Activated CD4-positive, alpha-beta T cell treated with anti-CD3 and anti-CD28 coated beads, Interleukin-2, amount 10 ng/mL, durations not matched to agents 7 days and 5 days (primary cell): Measurements from ENCODE around the gene ADRA2A. TPM values are rescaled to one million over a fixed set of nuclear protein-coding genes. Genes with fewer than 3 reads are reported as not detected.

Source experiments
- CTCF ChIA-PET: fragments of 350-600 bp; sonication (Branson Sonifier 250); formaldehyde crosslinking; loops from one replicate; lab custom pipeline; 2021; ENCODE audit warnings: antibody characterized with exemption; lab: Charles Lee
- POLR2A ChIA-PET: fragments of 350-600 bp; sonication (Branson Sonifier 250); formaldehyde crosslinking; loops from one replicate; lab custom pipeline; 2021; ENCODE audit warnings: antibody characterized with exemption; lab: Charles Lee
- DNase-seq: peaks from one replicate; pipeline ENCODE4 v3.0.0-alpha.2; 2020
- H3K27ac Mint-ChIP-seq: one replicate; pipeline ENCODE4 v1.8.0; 2021; ENCODE audit warnings: mild to moderate bottlenecking, moderate library complexity, mixed read lengths
- H3K27me3 Mint-ChIP-seq: one replicate; pipeline ENCODE4 v1.8.0; 2021; ENCODE audit warnings: mixed read lengths
- H3K36me3 Mint-ChIP-seq: one replicate; pipeline ENCODE4 v1.8.0; 2021; ENCODE audit warnings: low read depth, mixed read lengths
- H3K4me1 Mint-ChIP-seq: one replicate; pipeline ENCODE4 v1.8.0; 2021; ENCODE audit warnings: mixed read lengths
- H3K4me3 Mint-ChIP-seq: one replicate; pipeline ENCODE4 v1.8.0; 2021; ENCODE audit warnings: mild to moderate bottlenecking, moderate library complexity, mixed read lengths
- H3K9me3 Mint-ChIP-seq: one replicate; pipeline ENCODE4 v1.8.0; 2021; ENCODE audit warnings: mixed read lengths
- total RNA-seq, 2 experiments: library from RNA; stranded (reverse); gene quantifications; one replicate each; pipeline ENCODE4 v1.2.3, GENCODE V29; 2021

ADRA2A gene
- total RNA-seq, 2 experiments from 2014 or later: not detected

- POLR2A ChIA-PET: no interaction called here
- CTCF ChIA-PET: no interaction called here
- no peaks in the 10 kb centered on the region for H3K36me3 Mint-ChIP-seq
These were observed 30.2 kb downstream of the ADRA2A start for GRCh38 chr10:111107023-111107422.

GRCh38 chr10:111107846-111108245, 31.0 kb downstream of the ADRA2A start:
- Mint-ChIP-seq H3K27me3 (peaks cover 8% of the 10 kb centered on the region), H3K27ac (no peak overlapping the region), H3K9me3 (no peaks in the 10 kb centered on the region), H3K4me1 (no peaks in the 10 kb centered on the region), H3K4me3 (no peak overlapping the region), H3K36me3 (no peaks in the 10 kb centered on the region)
- POLR2A ChIA-PET: no interaction called here
- DNase-seq: no peak
- CTCF ChIA-PET: no interaction called here

More at GRCh38 chr10:111107023-111107422, 30.2 kb downstream of the ADRA2A start:
- Mint-ChIP-seq H3K4me3 (no peak overlapping the region), H3K4me1 (no peaks in the 10 kb centered on the region), H3K27me3 (peaks cover 8% of the 10 kb centered on the region), H3K27ac (no peak overlapping the region), H3K9me3 (no peaks in the 10 kb centered on the region)
- no peak for DNase-seq

- CTCF ChIA-PET: interaction anchor here (0.9 kb wide), 1 partner anchor 30 kb away, joined by 3 read pairs; no protein-coding TSS in a partner anchor
These were observed 31.6 kb downstream of the ADRA2A start for GRCh38 chr10:111108441-111108840.

DNA sequence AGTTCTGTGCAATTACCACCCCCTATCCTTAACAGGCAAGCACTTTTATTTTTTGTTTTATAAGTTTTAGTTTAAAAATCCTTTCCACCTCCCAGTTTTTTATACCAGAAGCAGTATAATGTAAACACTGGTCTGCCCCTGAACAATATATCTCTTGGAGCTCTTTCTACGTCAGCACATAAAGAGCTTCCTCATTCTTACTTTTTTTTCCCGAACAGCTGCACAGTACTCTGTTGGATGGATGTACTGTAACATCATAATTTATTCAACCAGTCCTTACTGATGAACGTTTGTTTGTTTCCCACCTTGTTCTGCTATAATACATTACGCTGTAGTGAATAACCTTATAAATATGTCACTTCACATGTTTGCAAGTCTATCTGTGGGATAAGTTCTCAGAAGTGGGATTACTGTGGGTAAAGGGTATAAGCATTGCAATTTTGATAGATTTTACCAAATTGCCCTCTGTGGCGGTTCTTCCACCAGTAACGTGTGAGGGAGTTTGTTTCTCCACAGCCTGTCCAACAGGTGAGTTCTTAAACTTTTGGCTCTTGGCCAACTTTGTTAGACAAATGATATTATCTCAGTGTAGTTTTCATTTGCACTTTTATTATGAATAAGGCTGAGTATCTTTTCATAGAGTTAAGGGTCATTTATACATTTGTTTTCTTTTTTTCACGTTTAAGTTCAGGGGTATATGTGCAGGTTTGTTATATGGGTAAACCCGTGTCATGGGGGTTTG, 32.8 kb downstream of the ADRA2A start:
- CTCF ChIA-PET: no interaction called here
- H3K27ac Mint-ChIP-seq: no peak overlapping the region
- peaks cover 10% of the 10 kb centered on the region for H3K4me1 Mint-ChIP-seq
- H3K4me3 Mint-ChIP-seq: no peak overlapping the region
- POLR2A ChIA-PET: no interaction called here
- H3K27me3 Mint-ChIP-seq: peaks cover 8% of the 10 kb centered on the region
- DNase-seq: no peak
- no peaks in the 10 kb centered on the region for H3K36me3 Mint-ChIP-seq
- peaks cover 2% of the 10 kb centered on the region for H3K9me3 Mint-ChIP-seq

More at GRCh38 chr10:111108441-111108840, 31.6 kb downstream of the ADRA2A start:
- Mint-ChIP-seq H3K4me1 (no peaks in the 10 kb centered on the region), H3K27ac (no peak overlapping the region), H3K4me3 (no peak overlapping the region), H3K27me3 (peaks cover 8% of the 10 kb centered on the region), H3K9me3 (no peaks in the 10 kb centered on the region), H3K36me3 (no peaks in the 10 kb centered on the region)
- DNase-seq: no peak
- POLR2A ChIA-PET: no interaction called here

GRCh38 chr10:111110771-111111170, 33.9 kb downstream of the ADRA2A start:
- Mint-ChIP-seq H3K4me3 (no peak overlapping the region), H3K27ac (no peak overlapping the region), H3K36me3 (no peaks in the 10 kb centered on the region), H3K27me3 (peaks cover 8% of the 10 kb centered on the region), H3K9me3 (peaks cover 2% of the 10 kb centered on the region), H3K4me1 (peaks cover 12% of the 10 kb centered on the region)
- ChIA-PET POLR2A (no interaction called here), CTCF (no interaction called here)
- no peak for DNase-seq

DNA sequence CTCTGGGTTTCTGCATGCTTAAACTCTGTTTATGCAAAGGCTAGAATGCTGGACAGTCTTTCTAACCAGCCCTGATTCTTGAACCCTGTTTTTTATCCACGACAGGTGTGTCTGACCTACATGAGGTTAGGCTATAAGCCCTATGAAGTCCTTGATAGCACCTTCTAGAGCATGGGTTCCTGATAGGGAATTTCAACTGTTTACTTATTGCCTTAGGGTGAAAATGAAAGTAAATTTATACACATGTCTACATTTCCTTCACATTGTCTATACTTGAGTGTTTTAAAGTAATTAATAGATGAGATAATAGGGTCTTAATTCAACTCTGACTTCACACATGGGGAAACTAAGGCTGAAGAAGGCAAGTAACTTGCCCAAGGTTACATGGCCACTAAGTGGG, 35.5 kb downstream of the ADRA2A start:
- POLR2A ChIA-PET: no interaction called here
- H3K27ac Mint-ChIP-seq: no peak overlapping the region
- H3K4me1 Mint-ChIP-seq: peaks cover 12% of the 10 kb centered on the region
- peaks cover 2% of the 10 kb centered on the region for H3K9me3 Mint-ChIP-seq
- CTCF ChIA-PET: no interaction called here
- H3K4me3 Mint-ChIP-seq: no peak overlapping the region
- peaks cover 5% of the 10 kb centered on the region for H3K27me3 Mint-ChIP-seq
- H3K36me3 Mint-ChIP-seq: no peaks in the 10 kb centered on the region
- DNase-seq: no peak

GRCh38 chr10:111113238-111113960, 36.6 kb downstream of the ADRA2A start:
- DNase-seq: no peak
- H3K4me1 Mint-ChIP-seq: peaks cover 12% of the 10 kb centered on the region
- CTCF ChIA-PET: no interaction called here
- H3K27ac Mint-ChIP-seq: no peak overlapping the region
- POLR2A ChIA-PET: no interaction called here
- H3K27me3 Mint-ChIP-seq: peaks cover 5% of the 10 kb centered on the region
- no peaks in the 10 kb centered on the region for H3K36me3 Mint-ChIP-seq
- peaks cover 2% of the 10 kb centered on the region for H3K9me3 Mint-ChIP-seq
- no peak overlapping the region for H3K4me3 Mint-ChIP-seq

DNA sequence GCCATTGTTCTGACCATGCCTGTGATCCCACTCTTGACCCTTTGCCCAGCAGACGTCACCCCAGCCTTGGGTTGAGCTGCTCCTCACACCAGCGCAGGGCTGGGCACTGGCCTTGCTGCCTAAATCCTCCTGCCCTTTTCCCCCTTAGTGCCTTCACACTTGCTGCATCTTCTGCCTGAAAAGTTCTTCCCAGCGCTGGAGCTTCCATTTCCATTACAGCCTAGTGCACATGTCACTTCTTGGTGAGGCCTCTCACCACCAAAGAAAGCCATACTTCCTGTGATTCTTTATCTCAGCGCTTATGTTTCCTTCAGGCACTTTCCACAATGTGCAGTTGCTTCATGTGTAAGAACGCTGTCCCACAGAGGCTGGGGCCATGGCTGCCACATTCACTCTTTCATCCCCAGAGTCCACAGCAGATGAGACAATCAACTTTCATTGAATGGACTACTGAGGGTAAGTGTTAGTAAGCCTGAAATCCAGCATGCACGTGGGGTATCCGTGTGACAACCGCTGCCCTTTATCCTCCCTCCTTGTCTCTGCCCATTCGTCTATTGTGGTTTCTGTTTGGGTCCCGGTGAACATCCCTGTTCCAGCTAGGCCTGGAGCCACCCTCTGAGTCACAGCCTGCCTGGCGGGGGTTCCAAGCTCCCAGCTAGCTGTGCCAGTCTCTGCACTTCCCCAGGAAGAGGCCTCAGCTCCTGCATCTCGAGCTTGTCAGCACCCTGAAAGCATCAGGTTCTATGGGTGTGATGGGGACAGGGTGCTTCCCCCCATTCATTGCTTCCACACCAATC, 37.3 kb downstream of the ADRA2A start:
- Mint-ChIP-seq H3K4me3 (no peak overlapping the region), H3K4me1 (peaks cover 12% of the 10 kb centered on the region), H3K9me3 (peaks cover 2% of the 10 kb centered on the region), H3K36me3 (no peaks in the 10 kb centered on the region), H3K27me3 (peaks cover 5% of the 10 kb centered on the region), H3K27ac (peak overlapping the region; percentile 6)
- DNase-seq: no peak
- CTCF ChIA-PET: interaction anchor here (1.1 kb wide), 1 partner anchor 11 kb away, joined by 3 read pairs; no protein-coding TSS in a partner anchor
- POLR2A ChIA-PET: no interaction called here

DNA sequence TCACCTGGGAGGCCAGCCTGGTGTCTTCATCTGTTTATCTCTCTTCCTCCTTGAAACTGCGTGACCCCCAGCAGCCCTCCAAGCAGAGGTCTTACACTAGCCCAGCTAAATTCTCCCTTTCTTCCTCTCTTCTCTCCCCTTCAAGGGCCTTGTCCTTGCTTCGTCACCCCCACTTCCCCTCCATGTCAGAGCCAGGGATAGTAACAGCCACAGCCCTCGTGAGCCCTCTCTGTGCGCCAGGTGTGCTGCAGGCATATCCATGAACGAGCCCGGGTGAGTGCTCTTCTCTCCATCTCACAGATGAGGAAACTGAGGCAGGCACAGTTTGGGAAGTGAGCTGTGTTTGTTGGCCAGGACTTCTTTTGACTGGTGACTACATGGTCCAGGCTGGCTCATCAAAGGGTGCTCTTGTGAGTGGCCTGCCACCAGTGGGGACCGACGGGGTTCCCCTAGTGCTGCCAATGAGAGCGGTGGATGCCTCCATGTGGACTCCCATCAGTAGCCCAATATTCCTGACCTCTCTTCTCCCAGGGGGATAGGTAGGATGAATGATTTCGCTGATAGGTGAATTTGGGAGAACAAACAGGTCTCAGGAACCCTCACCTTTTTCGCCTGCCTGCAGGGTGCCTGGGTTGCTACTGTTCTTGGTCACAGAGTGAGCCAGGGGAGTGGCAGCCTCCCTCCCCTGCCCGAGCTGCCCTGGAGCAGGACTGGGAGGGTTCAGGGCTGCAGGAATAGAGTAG, 38.1 kb downstream of the ADRA2A start:
- no peak overlapping the region for H3K4me3 Mint-ChIP-seq
- ChIA-PET POLR2A (no interaction called here), CTCF (interaction anchor here (1.1 kb wide), 1 partner anchor 10 kb away, joined by 3 read pairs; no protein-coding TSS in a partner anchor)
- no peak for DNase-seq
- peaks cover 12% of the 10 kb centered on the region for H3K4me1 Mint-ChIP-seq
- peaks cover 2% of the 10 kb centered on the region for H3K9me3 Mint-ChIP-seq
- H3K27me3 Mint-ChIP-seq: peaks cover 4% of the 10 kb centered on the region
- H3K36me3 Mint-ChIP-seq: no peaks in the 10 kb centered on the region
- no peak overlapping the region for H3K27ac Mint-ChIP-seq

GRCh38 chr10:111116211-111116610, 39.4 kb downstream of the ADRA2A start:
- POLR2A ChIA-PET: no interaction called here
- Mint-ChIP-seq H3K36me3 (no peaks in the 10 kb centered on the region), H3K9me3 (peaks cover 2% of the 10 kb centered on the region), H3K27me3 (peaks cover 6% of the 10 kb centered on the region), H3K4me1 (peaks cover 12% of the 10 kb centered on the region), H3K4me3 (no peak overlapping the region), H3K27ac (no peak overlapping the region)
- CTCF ChIA-PET: no interaction called here
- DNase-seq: no peak

DNA sequence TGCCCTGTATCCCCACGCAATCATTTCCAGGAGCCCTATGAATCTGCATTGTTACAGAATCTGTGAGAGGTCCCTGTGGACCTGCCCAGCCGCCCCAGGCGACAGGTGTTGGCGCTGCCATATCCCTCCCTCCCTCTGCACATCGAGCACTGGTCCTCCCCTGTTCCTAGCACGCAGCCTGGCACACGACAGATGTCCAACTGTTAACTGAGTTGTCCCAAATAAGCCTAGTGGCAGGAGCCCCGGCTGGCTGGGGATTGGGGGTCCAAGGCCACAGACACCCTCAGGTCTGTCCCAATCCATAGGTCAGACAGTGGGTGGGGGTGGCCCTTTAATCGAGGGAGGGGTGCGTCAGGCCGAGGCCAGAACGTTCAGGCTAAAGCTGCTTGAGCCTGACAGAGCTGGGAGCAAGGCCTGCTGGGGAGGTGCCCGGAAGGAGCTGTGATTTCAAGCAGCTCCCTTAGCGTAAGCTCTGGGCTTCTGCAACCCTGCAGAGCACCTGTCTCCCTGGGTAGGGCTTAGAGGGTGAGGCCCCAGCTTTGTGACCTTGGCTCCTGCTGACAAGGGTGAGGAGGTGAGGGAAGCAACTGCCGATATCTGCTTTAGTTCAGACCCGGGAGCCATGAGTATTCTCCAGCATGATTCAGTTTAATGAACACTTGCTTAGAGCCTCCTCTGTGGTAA, 40.1 kb downstream of the ADRA2A start:
- no peak overlapping the region for H3K27ac Mint-ChIP-seq
- ChIA-PET CTCF (no interaction called here), POLR2A (no interaction called here)
- peaks cover 6% of the 10 kb centered on the region for H3K27me3 Mint-ChIP-seq
- DNase-seq: no peak
- peaks cover 2% of the 10 kb centered on the region for H3K9me3 Mint-ChIP-seq
- no peak overlapping the region for H3K4me3 Mint-ChIP-seq
- no peaks in the 10 kb centered on the region for H3K36me3 Mint-ChIP-seq
- peaks cover 12% of the 10 kb centered on the region for H3K4me1 Mint-ChIP-seq
